Nephron progenitor cell (in vitro differentiated cells): ENCODE measurements around the gene PATZ1.
A peak's percentile ranks its signal among the peaks of the same experiment; 100 is the strongest.

Experiments
- DNase-seq: peaks from one replicate; pipeline ENCODE4 v3.0.0; 2021
- H3K27ac Mint-ChIP-seq: 2 replicates; pipeline ENCODE4 v1.8.0; 2021; ENCODE audit warnings: mild to moderate bottlenecking, moderate library complexity, mixed read lengths
- H3K27me3 Mint-ChIP-seq: 2 replicates; pipeline ENCODE4 v1.8.0; 2021; ENCODE audit warnings: mild to moderate bottlenecking, low read depth, mixed read lengths; ENCODE audit not compliant: poor library complexity
- H3K36me3 Mint-ChIP-seq: 2 replicates; pipeline ENCODE4 v1.8.0; 2021; ENCODE audit warnings: low read depth, mixed read lengths
- H3K4me1 Mint-ChIP-seq: 2 replicates; pipeline ENCODE4 v1.8.0; 2021; ENCODE audit warnings: mixed read lengths
- H3K4me3 Mint-ChIP-seq: 2 replicates; pipeline ENCODE4 v1.8.0; 2021; ENCODE audit warnings: mild to moderate bottlenecking, moderate library complexity, mixed read lengths
- H3K9me3 Mint-ChIP-seq: 2 replicates; pipeline ENCODE4 v1.8.0; 2021; ENCODE audit warnings: mild to moderate bottlenecking, moderate library complexity, mixed read lengths
- TF ChIP-seq, protein P1 (sequence below): fragments of 200-600 bp; sonication (generic); IDR thresholded peaks from 2 replicates; pipeline ENCODE4 v1.5.0; 2021; ENCODE audit warnings: antibody characterized with exemption

Gene PATZ1

GRCh38 chr22:31345331-31346254, 553 bp downstream of the PATZ1 start:
- DNase-seq, result peak; percentile 92
- Mint-ChIP-seq H3K27me3 (peaks cover 3% of the 10 kb centered on the region), H3K36me3 (peaks cover 16% of the 10 kb centered on the region), H3K27ac (no peak overlapping the region), H3K4me3 (peak overlapping the region; percentile 88), H3K4me1 (peaks cover 62% of the 10 kb centered on the region), H3K9me3 (no peaks in the 10 kb centered on the region)
- TF ChIP-seq, protein P1, sequence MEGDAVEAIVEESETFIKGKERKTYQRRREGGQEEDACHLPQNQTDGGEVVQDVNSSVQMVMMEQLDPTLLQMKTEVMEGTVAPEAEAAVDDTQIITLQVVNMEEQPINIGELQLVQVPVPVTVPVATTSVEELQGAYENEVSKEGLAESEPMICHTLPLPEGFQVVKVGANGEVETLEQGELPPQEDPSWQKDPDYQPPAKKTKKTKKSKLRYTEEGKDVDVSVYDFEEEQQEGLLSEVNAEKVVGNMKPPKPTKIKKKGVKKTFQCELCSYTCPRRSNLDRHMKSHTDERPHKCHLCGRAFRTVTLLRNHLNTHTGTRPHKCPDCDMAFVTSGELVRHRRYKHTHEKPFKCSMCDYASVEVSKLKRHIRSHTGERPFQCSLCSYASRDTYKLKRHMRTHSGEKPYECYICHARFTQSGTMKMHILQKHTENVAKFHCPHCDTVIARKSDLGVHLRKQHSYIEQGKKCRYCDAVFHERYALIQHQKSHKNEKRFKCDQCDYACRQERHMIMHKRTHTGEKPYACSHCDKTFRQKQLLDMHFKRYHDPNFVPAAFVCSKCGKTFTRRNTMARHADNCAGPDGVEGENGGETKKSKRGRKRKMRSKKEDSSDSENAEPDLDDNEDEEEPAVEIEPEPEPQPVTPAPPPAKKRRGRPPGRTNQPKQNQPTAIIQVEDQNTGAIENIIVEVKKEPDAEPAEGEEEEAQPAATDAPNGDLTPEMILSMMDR, result peak; percentile 54

- H3K27ac Mint-ChIP-seq, result no peak overlapping the region
- peaks cover 66% of the 10 kb centered on the region for H3K4me1 Mint-ChIP-seq
- H3K36me3 Mint-ChIP-seq, result peaks cover 22% of the 10 kb centered on the region
- TF ChIP-seq, protein P1, result no peak
- peak overlapping the region; percentile 88 for H3K4me3 Mint-ChIP-seq
- H3K27me3 Mint-ChIP-seq, result peaks cover 3% of the 10 kb centered on the region
- DNase-seq, result peak; percentile 20
- H3K9me3 Mint-ChIP-seq, result no peaks in the 10 kb centered on the region
These were observed 1.4 kb downstream of the PATZ1 start for GRCh38 chr22:31344578-31345330.

DNA sequence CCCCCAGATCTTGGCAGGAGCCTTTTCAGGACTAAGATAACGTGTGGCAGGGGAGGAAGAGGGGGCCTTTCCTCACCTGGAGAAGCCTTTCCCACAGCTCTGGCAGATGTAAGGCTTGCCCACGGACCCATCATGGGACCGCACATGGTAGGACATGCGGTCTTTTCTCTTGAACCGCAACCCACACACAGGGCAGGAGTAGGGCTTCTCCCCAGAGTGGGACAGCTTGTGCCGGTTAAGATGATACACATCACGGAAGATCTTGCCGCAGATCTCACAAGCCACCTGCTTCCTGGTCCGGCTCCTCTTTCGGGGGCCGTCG, 1.9 kb downstream of the PATZ1 start:
- H3K9me3 Mint-ChIP-seq, result no peaks in the 10 kb centered on the region
- peaks cover 3% of the 10 kb centered on the region for H3K27me3 Mint-ChIP-seq
- H3K36me3 Mint-ChIP-seq, result peaks cover 22% of the 10 kb centered on the region
- peak overlapping the region; percentile 98 for H3K27ac Mint-ChIP-seq
- DNase-seq, result no peak
- peaks cover 70% of the 10 kb centered on the region for H3K4me1 Mint-ChIP-seq
- TF ChIP-seq, protein P1, result no peak
- peak overlapping the region; percentile 88 for H3K4me3 Mint-ChIP-seq

- Mint-ChIP-seq H3K4me1 (peaks cover 72% of the 10 kb centered on the region), H3K9me3 (no peaks in the 10 kb centered on the region), H3K36me3 (peaks cover 21% of the 10 kb centered on the region), H3K4me3 (peak overlapping the region; percentile 88), H3K27me3 (no peaks in the 10 kb centered on the region), H3K27ac (peak overlapping the region; percentile 98)
- DNase-seq, result peak; percentile 63
- TF ChIP-seq, protein P1, result no peak
These were observed 2.6 kb downstream of the PATZ1 start for GRCh38 chr22:31343235-31344191.

DNA sequence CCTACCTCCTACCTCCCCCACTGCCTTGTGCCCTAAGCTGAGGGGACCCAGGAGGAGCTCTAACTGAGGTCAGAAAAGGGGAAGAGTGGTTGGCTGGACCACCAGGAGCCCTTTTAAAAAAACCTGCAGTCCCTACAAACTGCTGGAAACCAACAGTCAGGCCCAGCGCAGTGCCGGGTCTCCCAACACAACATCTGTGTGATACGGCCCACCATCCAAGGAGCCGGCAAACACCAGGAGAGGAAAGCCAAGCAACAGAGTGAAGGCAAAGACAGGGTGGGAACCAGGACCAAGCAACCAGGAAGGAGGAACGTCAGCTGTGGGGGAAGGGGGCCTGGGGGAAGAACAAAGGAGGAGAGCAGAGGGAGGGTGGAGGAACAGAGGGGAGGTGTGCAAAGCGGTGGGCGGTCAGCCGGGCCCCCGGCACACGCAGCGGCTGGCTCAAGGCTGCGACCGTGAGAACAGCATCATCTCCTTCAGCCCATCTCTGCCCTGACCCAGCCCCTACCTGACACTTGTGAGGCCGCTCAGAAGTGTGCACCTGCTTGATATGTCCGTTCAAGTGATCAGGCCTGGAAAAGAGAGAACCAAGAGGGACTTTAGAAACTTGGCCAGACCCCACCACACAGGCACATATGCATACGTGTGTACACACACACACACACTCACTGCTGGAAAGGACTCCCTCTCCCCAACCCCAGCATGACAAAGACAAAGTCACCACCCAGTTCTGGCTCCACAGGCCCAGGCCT, 3.6 kb downstream of the PATZ1 start:
- DNase-seq, result peak; percentile 27
- peak overlapping the region; percentile 83 for H3K27ac Mint-ChIP-seq
- peaks cover 27% of the 10 kb centered on the region for H3K36me3 Mint-ChIP-seq
- TF ChIP-seq, protein P1, result no peak
- no peaks in the 10 kb centered on the region for H3K9me3 Mint-ChIP-seq
- no peaks in the 10 kb centered on the region for H3K27me3 Mint-ChIP-seq
- H3K4me3 Mint-ChIP-seq, result peak overlapping the region; percentile 88
- H3K4me1 Mint-ChIP-seq, result peaks cover 73% of the 10 kb centered on the region
